Neural crest cell (in vitro differentiated cells): Measurements from ENCODE around the gene RNASEH1. TPM values are rescaled to one million over a fixed set of nuclear protein-coding genes. Genes with fewer than 3 reads are reported as not detected.
A peak's percentile ranks its signal among the peaks of the same experiment; 100 is the strongest.

ENCODE experiments used
- DNase-seq: peaks from one replicate; pipeline ENCODE4 v3.0.0; 2021; ENCODE audit warnings: low read depth, mixed read lengths, low spot score
- H3K27ac Mint-ChIP-seq: one replicate; pipeline ENCODE4 v1.8.0; 2021; ENCODE audit warnings: mild to moderate bottlenecking, mixed read lengths; ENCODE audit not compliant: unreplicated experiment
- H3K27me3 Mint-ChIP-seq: 2 replicates; pipeline ENCODE4 v1.8.0; 2021; ENCODE audit warnings: low read depth, mild to moderate bottlenecking, mixed read lengths
- H3K36me3 Mint-ChIP-seq: 2 replicates; pipeline ENCODE4 v1.8.0; 2021; ENCODE audit warnings: low read depth, mild to moderate bottlenecking, mixed read lengths
- H3K4me1 Mint-ChIP-seq: 2 replicates; pipeline ENCODE4 v1.8.0; 2021; ENCODE audit warnings: mixed read lengths
- H3K4me3 Mint-ChIP-seq: one replicate; pipeline ENCODE4 v1.8.0; 2021; ENCODE audit warnings: mild to moderate bottlenecking, mixed read lengths
- H3K9me3 Mint-ChIP-seq: 2 replicates; pipeline ENCODE4 v1.8.0; 2021; ENCODE audit warnings: mixed read lengths
- CTCF ChIP-seq: fragments of 200-600 bp; sonication (generic); conservative IDR thresholded peaks from 2 replicates; pipeline ENCODE4 v1.5.0; 2021; ENCODE audit warnings: antibody characterized with exemption, mild to moderate bottlenecking
- total RNA-seq: library from RNA; stranded (reverse); gene quantifications from 2 replicates; pipeline ENCODE4 v1.2.1, GENCODE V29; 2021

The RNASEH1 gene
- total RNA-seq, 1 donor from 2014 or later: 33.7 TPM

- Mint-ChIP-seq H3K4me3 (no peak overlapping the region), H3K9me3 (no peaks in the 10 kb centered on the region), H3K4me1 (peaks cover 3% of the 10 kb centered on the region), H3K27me3 (no peaks in the 10 kb centered on the region), H3K36me3 (no peaks in the 10 kb centered on the region), H3K27ac (no peak overlapping the region)
- no peak for TF ChIP-seq CTCF
- DNase-seq: no peak
These were observed 46.2 kb upstream of the RNASEH1 start for GRCh38 chr2:3604207-3604877.

- no peaks in the 10 kb centered on the region for H3K27me3 Mint-ChIP-seq
- H3K9me3 Mint-ChIP-seq: no peaks in the 10 kb centered on the region
- TF ChIP-seq CTCF: no peak
- no peak for DNase-seq
- no peaks in the 10 kb centered on the region for H3K36me3 Mint-ChIP-seq
- H3K4me3 Mint-ChIP-seq: no peak overlapping the region
- peaks cover 3% of the 10 kb centered on the region for H3K4me1 Mint-ChIP-seq
- H3K27ac Mint-ChIP-seq: no peak overlapping the region
These were observed 45.5 kb upstream of the RNASEH1 start for GRCh38 chr2:3603536-3604206.

DNA sequence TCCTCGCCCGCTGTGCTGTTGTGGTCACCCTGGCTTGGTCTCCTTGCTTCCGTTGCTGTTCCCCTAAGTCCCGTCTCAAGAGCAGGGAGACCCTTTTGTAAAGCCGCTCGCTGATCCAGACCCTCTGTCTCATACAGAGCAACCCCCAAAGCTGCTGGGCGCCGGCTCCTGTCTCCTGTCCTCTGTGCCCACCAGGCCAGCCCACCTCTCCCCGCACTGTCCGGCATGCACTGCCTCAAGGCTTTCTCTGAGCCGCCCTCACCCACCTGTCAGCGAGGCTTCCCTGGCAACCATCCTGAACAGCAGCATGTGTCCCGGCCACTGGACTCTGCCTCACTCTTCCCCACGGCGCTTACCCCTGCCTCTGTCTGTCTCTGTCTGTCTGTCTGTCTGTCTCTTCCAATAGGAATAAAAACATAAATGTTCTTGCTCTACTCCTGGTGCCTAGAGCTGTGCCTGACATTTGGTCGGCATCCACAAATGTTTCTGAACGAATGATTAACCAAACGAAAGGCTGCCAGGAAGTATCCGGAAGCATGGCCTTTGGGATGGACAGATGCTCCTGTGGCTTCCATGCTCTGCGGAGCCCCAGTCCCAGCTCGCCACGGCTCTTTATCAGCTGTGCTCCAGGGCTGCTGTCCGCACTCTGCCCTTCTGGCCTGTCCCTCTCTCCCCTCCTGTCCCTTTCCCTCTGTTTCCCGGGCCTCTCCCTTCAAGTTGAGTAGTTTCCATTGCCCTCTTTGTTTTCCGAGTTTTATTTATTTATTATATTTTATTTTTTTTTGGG lies 44.6 kb upstream of the RNASEH1 start:
- no peak for TF ChIP-seq CTCF
- Mint-ChIP-seq H3K36me3 (no peaks in the 10 kb centered on the region), H3K9me3 (no peaks in the 10 kb centered on the region), H3K27ac (peak overlapping the region; percentile 52), H3K27me3 (no peaks in the 10 kb centered on the region), H3K4me1 (peaks cover 3% of the 10 kb centered on the region), H3K4me3 (no peak overlapping the region)
- no peak for DNase-seq

GRCh38 chr2:3601561-3602271 lies 43.6 kb upstream of the RNASEH1 start:
- no peaks in the 10 kb centered on the region for H3K36me3 Mint-ChIP-seq
- no peak overlapping the region for H3K27ac Mint-ChIP-seq
- DNase-seq: no peak
- H3K4me3 Mint-ChIP-seq: no peak overlapping the region
- no peaks in the 10 kb centered on the region for H3K9me3 Mint-ChIP-seq
- peaks cover 7% of the 10 kb centered on the region for H3K4me1 Mint-ChIP-seq
- no peaks in the 10 kb centered on the region for H3K27me3 Mint-ChIP-seq
- no peak for TF ChIP-seq CTCF

- Mint-ChIP-seq H3K4me3 (no peak overlapping the region), H3K9me3 (no peaks in the 10 kb centered on the region), H3K4me1 (peaks cover 8% of the 10 kb centered on the region), H3K27ac (no peak overlapping the region), H3K27me3 (no peaks in the 10 kb centered on the region), H3K36me3 (no peaks in the 10 kb centered on the region)
- TF ChIP-seq CTCF: no peak
- no peak for DNase-seq
These were observed 42.2 kb upstream of the RNASEH1 start for GRCh38 chr2:3600256-3600855.
